Left colon (tissue), 2 donors: ENCODE data around the gene AMY1B. TPM values are rescaled to one million over a fixed set of nuclear protein-coding genes. Genes with fewer than 3 reads are reported as not detected.
"Not testable (repeated sequence)": the region's sequence is repeated elsewhere in the genome, so short reads cannot be mapped to it uniquely, and the experiment has no call there.

Source experiments
- ATAC-seq: fragments of 200-7000 bp; cut with Tn5 transposase; one replicate; pipeline ENCODE4 v1.9.1; 2020; ENCODE audit warnings: mild to moderate bottlenecking, moderate library complexity
- DNase-seq, 2 donors: peaks; one replicate each; pipeline ENCODE4 v3.0.0-alpha.2; 2020
- intact Hi-C, 2 donors: fragments of 100-400 bp; cut with DNase I in 1 of 2; cut with micrococcal nuclease in 1 of 2; formaldehyde crosslinking; loops; one replicate each; pipeline versions ENCODE4 v1.11.2 to v1.14.0; 2022; cut with DNase I, micrococcal nuclease
- long read RNA-seq: library from polyadenylated mRNA; unstranded; transcript quantifications from one replicate; pipeline ENCODE4 v2.0.0, GENCODE V29; 2021
- total RNA-seq, 2 donors: library from RNA; stranded (reverse); fragmentation: NEBNext Ultra II Directional; extraction: Animal tissue kit (Norgen Biotek cat#: 25700); gene quantifications; one replicate each; pipeline ENCODE4 v1.2.1, GENCODE V29; 2021
- donor health status: DM: no; HTN: no; CAD: no.
- donor health status: DM: yes; HTN: yes; CAD: no.

Gene AMY1B
- total RNA-seq: not detected
- long read RNA-seq: 0 reads

DNA sequence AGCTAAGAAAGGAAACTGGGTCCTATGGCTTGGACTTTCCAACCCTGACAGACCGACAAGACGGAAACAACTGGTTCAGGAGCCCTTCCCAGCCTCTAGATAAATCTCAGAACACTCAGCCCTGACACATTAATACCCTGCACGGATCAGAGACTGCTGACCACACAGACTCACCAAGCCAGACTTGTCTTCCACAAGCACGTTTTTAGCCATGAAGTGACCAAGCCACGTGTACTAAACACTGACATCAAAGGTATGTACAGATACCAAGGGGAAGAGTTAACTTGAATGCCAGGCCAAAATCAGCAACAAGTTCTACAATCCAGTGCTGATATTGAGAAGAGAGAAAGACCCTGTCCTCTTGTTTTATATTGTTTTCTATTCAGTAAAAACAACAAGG is at the start of gene AMY1B:
TSS of gene AMY1B (minus strand) at position 101 of the 400 bp plus-strand sequence. CDS start 571 bp downstream, outside the sequence.
- intact Hi-C loops, DNase-seq, ATAC-seq: not testable (repeated sequence)

DNA sequence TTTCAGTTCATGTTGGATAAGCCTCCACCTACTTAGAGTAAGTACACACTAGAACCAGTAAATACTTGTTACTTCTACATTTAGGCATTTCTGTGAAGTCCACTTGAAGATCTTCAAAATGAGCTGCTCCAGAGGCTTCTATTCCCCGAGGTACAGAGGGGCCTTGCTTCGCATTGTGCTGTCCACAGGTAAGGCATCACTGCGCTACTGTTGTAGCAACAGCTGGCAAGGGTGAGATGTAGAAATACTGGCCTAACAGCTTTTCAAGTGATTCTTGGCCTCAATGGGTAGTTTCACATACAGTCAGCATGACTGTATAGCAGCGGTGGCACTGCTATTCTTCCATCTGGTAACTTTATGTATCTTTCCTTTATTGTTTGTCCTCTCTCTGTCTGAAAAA is 49.0 kb upstream of the AMY1B start:
- DNase-seq, intact Hi-C loops, ATAC-seq: not testable (repeated sequence)

DNA sequence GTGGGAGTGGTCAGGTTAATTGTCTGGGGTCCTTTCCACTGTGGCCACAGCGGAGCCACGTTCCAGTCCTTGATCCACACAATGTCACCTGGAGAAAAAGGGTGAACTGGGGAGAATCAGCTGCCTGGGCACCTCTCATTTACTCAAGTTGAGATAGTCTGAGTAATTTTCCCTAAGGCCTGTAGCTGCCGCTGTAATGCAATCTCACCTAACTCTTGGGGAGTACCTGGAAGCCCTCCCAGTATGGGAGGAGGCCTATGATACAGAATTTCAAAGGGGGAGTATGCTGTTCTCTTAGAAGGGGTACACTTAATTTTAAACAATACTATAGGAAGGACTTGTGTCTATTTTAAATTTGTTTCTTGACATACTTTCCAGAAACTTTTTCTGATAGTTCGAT is 48.4 kb upstream of the AMY1B start:
- ATAC-seq, DNase-seq, intact Hi-C loops: not testable (repeated sequence)

DNA sequence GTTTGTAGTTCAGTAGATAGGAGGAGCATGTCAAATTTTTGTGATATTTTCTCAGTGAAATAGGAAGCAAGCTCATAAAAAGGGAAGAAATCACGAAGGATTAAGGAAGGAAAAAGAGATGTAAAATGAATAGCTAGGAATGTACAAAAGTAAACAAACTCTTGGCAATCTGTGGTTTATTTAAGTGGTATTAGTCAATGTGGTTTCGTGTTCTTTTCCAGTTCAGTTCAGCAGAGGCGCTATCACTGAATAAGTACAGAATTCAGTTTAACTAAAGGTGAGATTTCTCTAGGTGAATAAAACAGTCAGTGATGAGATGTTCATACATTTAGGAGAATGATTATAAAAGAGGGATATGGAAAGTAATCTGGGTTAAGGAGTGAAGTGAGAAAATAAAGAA is 42.0 kb upstream of the AMY1B start:
- intact Hi-C loops, DNase-seq, ATAC-seq: not testable (repeated sequence)

DNA sequence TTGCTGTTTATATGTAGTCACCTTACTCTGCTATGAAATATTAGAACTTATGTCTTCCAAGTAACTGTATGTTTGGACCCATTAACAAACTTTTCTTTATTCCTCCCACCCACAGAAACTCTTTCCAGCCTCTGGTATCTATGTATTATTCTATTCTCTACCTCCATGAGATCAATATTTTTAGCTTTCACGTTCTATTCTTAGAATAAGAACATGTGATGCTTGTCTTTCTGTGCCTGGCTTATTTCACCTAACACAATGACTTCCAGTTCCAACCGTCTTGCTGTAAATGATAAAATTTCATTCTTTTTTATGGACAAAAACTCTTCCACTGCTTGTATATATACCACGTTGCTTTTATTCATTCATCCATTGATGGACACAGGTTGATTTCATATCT is 39.3 kb upstream of the AMY1B start:
- intact Hi-C loops, DNase-seq, ATAC-seq: not testable (repeated sequence)

DNA sequence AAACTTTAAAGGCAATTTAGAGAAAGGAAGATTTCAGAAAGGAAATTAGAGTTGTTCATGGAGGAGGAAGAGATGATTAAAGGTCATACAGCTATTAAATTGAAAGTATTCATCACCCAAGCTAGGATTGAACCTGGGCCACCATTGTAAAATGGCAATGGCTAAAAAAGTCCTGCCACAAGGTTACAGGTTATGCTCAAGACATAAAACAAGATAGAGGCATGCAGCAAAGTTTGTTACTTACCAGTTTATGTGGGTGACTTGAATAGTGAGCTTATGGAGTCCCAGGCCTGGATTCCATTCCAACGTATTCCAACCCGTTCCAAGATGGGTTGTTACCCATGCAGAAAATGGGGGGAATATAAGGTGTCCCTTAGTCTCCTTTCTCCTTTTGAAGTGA is 25.5 kb upstream of the AMY1B start:
- DNase-seq, intact Hi-C loops, ATAC-seq: not testable (repeated sequence)

DNA sequence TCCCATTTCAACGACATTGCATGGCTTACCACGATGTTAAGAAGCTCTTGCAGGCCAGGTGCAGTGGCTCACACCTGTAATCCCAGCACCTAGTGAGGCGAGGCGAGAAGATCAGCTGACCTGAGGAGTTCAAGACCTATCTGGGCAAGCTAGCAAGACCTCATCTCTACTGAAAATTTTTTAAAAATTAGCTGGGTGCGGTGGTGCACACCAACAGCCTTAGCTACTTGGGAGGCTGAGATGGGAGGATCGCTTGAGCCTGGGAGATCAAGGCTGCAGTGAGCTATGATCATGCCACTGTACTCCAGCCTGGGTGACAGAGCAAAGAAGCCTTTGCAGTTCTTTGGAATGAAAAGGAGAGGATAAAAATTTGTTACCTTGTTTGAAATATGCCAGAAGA is 21.4 kb upstream of the AMY1B start:
- ATAC-seq, DNase-seq: not testable (repeated sequence)

DNA sequence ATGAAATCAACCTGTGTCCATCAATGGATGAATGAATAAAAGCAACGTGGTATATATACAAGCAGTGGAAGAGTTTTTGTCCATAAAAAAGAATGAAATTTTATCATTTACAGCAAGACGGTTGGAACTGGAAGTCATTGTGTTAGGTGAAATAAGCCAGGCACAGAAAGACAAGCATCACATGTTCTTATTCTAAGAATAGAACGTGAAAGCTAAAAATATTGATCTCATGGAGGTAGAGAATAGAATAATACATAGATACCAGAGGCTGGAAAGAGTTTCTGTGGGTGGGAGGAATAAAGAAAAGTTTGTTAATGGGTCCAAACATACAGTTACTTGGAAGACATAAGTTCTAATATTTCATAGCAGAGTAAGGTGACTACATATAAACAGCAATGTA is 14.4 kb upstream of the AMY1B start:
- intact Hi-C loops, DNase-seq, ATAC-seq: not testable (repeated sequence)

More for the DNA sequence above, 21.4 kb upstream of the AMY1B start:
- intact Hi-C loops: not testable (repeated sequence)

DNA sequence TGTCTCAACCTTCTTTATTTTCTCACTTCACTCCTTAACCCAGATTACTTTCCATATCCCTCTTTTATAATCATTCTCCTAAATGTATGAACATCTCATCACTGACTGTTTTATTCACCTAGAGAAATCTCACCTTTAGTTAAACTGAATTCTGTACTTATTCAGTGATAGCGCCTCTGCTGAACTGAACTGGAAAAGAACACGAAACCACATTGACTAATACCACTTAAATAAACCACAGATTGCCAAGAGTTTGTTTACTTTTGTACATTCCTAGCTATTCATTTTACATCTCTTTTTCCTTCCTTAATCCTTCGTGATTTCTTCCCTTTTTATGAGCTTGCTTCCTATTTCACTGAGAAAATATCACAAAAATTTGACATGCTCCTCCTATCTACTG is 11.7 kb upstream of the AMY1B start:
- DNase-seq, ATAC-seq, intact Hi-C loops: not testable (repeated sequence)

DNA sequence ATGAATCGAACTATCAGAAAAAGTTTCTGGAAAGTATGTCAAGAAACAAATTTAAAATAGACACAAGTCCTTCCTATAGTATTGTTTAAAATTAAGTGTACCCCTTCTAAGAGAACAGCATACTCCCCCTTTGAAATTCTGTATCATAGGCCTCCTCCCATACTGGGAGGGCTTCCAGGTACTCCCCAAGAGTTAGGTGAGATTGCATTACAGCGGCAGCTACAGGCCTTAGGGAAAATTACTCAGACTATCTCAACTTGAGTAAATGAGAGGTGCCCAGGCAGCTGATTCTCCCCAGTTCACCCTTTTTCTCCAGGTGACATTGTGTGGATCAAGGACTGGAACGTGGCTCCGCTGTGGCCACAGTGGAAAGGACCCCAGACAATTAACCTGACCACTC is 5.2 kb upstream of the AMY1B start:
- intact Hi-C loops, ATAC-seq, DNase-seq: not testable (repeated sequence)

DNA sequence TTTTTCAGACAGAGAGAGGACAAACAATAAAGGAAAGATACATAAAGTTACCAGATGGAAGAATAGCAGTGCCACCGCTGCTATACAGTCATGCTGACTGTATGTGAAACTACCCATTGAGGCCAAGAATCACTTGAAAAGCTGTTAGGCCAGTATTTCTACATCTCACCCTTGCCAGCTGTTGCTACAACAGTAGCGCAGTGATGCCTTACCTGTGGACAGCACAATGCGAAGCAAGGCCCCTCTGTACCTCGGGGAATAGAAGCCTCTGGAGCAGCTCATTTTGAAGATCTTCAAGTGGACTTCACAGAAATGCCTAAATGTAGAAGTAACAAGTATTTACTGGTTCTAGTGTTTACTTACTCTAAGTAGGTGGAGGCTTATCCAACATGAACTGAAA is 4.7 kb upstream of the AMY1B start:
- ATAC-seq: not testable (repeated sequence)

DNA sequence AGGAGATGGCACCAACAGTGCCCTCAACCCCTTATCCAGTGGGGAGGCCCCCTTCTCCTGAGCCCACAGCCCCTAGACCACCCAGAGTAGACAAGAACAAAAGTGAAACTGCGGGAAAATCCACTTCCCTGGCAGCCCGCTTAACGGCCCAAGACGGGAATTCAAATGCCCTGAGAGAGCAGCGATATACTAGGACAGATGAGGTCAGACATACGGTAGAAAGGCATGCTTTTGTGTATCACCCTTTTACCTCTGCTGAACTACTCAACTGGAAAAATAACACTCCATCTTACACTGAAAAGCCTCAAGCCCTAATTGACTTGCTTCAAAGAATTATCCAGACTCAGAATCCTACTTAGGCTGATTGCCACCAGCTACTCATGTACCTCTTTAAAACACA is 1.4 kb upstream of the AMY1B start:
- DNase-seq, intact Hi-C loops, ATAC-seq: not testable (repeated sequence)

More for the DNA sequence above, 4.7 kb upstream of the AMY1B start:
- intact Hi-C loops, DNase-seq: not testable (repeated sequence)

DNA sequence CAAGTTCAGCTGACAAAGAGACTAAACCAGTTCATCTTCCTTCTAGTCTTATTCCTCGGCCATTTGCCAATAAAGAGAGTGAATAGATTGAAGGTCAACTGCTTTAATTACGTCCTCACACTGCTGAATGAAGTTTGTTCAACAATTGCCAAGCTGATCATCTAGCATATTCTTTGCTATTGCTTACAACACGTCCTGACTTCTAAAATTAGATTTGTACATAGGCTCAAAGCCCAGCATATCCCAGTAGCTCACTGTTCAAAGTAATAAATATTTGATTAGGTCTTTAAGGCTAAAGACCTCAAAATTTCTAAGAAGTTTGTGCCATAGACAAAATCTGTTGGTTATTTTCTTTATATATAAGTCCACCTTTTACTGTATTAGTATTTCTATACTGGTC is 19.7 kb downstream of the AMY1B start:
- intact Hi-C loops, ATAC-seq: not testable (repeated sequence)

DNA sequence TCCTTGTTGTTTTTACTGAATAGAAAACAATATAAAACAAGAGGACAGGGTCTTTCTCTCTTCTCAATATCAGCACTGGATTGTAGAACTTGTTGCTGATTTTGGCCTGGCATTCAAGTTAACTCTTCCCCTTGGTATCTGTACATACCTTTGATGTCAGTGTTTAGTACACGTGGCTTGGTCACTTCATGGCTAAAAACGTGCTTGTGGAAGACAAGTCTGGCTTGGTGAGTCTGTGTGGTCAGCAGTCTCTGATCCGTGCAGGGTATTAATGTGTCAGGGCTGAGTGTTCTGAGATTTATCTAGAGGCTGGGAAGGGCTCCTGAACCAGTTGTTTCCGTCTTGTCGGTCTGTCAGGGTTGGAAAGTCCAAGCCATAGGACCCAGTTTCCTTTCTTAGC is 40.5 kb downstream of the AMY1B start, which contains the start of gene AMY1A:
TSS of gene AMY1A (plus strand) at position 301 of the 400 bp plus-strand sequence. CDS start 571 bp downstream, outside the sequence.
- DNase-seq, ATAC-seq, intact Hi-C loops: not testable (repeated sequence)

More for the DNA sequence above, 19.7 kb downstream of the AMY1B start:
- DNase-seq: not testable (repeated sequence)

DNA sequence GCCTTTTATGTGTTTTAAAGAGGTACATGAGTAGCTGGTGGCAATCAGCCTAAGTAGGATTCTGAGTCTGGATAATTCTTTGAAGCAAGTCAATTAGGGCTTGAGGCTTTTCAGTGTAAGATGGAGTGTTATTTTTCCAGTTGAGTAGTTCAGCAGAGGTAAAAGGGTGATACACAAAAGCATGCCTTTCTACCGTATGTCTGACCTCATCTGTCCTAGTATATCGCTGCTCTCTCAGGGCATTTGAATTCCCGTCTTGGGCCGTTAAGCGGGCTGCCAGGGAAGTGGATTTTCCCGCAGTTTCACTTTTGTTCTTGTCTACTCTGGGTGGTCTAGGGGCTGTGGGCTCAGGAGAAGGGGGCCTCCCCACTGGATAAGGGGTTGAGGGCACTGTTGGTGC is 41.9 kb downstream of the AMY1B start:
- intact Hi-C loops, ATAC-seq, DNase-seq: not testable (repeated sequence)

DNA sequence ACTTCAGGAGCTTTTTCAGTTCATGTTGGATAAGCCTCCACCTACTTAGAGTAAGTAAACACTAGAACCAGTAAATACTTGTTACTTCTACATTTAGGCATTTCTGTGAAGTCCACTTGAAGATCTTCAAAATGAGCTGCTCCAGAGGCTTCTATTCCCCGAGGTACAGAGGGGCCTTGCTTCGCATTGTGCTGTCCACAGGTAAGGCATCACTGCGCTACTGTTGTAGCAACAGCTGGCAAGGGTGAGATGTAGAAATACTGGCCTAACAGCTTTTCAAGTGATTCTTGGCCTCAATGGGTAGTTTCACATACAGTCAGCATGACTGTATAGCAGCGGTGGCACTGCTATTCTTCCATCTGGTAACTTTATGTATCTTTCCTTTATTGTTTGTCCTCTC is 45.1 kb downstream of the AMY1B start:
- DNase-seq, intact Hi-C loops, ATAC-seq: not testable (repeated sequence)

DNA sequence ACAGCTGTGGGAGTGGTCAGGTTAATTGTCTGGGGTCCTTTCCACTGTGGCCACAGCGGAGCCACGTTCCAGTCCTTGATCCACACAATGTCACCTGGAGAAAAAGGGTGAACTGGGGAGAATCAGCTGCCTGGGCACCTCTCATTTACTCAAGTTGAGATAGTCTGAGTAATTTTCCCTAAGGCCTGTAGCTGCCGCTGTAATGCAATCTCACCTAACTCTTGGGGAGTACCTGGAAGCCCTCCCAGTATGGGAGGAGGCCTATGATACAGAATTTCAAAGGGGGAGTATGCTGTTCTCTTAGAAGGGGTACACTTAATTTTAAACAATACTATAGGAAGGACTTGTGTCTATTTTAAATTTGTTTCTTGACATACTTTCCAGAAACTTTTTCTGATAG is 45.7 kb downstream of the AMY1B start:
- intact Hi-C loops, ATAC-seq: not testable (repeated sequence)

DNA sequence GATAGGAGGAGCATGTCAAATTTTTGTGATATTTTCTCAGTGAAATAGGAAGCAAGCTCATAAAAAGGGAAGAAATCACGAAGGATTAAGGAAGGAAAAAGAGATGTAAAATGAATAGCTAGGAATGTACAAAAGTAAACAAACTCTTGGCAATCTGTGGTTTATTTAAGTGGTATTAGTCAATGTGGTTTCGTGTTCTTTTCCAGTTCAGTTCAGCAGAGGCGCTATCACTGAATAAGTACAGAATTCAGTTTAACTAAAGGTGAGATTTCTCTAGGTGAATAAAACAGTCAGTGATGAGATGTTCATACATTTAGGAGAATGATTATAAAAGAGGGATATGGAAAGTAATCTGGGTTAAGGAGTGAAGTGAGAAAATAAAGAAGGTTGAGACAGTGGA is 52.1 kb downstream of the AMY1B start:
- ATAC-seq, intact Hi-C loops, DNase-seq: not testable (repeated sequence)

More for the DNA sequence above, 45.7 kb downstream of the AMY1B start:
- DNase-seq: not testable (repeated sequence)

DNA sequence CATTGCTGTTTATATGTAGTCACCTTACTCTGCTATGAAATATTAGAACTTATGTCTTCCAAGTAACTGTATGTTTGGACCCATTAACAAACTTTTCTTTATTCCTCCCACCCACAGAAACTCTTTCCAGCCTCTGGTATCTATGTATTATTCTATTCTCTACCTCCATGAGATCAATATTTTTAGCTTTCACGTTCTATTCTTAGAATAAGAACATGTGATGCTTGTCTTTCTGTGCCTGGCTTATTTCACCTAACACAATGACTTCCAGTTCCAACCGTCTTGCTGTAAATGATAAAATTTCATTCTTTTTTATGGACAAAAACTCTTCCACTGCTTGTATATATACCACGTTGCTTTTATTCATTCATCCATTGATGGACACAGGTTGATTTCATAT is 54.8 kb downstream of the AMY1B start:
- ATAC-seq, DNase-seq, intact Hi-C loops: not testable (repeated sequence)
